GM12865 (cell line): ENCODE measurements around the gene HLA-DMB.
A peak's percentile ranks its signal among the peaks of the same experiment; 100 is the strongest.

Experiments used
- DNase-seq: peaks from one replicate; pipeline ENCODE4 v3.0.0; 2010; ENCODE audit warnings: low read depth
- H3K4me3 ChIP-seq: 2 replicates; pipeline ENCODE4 v1.5.1; 2011; ENCODE audit warnings: mild to moderate bottlenecking, low read depth, low read length, control low read depth
- TF ChIP-seq, protein P1 (sequence below): IDR thresholded peaks from 2 replicates; pipeline ENCODE4 v1.5.1; 2011; ENCODE audit warnings: low read length, control low read depth, low read depth, inconsistent platforms; ENCODE audit not compliant: insufficient read depth; ENCODE audit errors: missing control alignments

HLA-DMB gene

GRCh38 chr6:32887616-32888015 lies 53.2 kb downstream of the HLA-DMB start:
- no peak overlapping the region for H3K4me3 ChIP-seq
- TF ChIP-seq, protein P1, sequence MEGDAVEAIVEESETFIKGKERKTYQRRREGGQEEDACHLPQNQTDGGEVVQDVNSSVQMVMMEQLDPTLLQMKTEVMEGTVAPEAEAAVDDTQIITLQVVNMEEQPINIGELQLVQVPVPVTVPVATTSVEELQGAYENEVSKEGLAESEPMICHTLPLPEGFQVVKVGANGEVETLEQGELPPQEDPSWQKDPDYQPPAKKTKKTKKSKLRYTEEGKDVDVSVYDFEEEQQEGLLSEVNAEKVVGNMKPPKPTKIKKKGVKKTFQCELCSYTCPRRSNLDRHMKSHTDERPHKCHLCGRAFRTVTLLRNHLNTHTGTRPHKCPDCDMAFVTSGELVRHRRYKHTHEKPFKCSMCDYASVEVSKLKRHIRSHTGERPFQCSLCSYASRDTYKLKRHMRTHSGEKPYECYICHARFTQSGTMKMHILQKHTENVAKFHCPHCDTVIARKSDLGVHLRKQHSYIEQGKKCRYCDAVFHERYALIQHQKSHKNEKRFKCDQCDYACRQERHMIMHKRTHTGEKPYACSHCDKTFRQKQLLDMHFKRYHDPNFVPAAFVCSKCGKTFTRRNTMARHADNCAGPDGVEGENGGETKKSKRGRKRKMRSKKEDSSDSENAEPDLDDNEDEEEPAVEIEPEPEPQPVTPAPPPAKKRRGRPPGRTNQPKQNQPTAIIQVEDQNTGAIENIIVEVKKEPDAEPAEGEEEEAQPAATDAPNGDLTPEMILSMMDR: no peak
- DNase-seq: no peak

- TF ChIP-seq, protein P1: no peak
- DNase-seq: no peak
- H3K4me3 ChIP-seq: no peak overlapping the region
These were observed 54.0 kb downstream of the HLA-DMB start for GRCh38 chr6:32886681-32887383.

GRCh38 chr6:32885698-32886286 lies 55.0 kb downstream of the HLA-DMB start:
- TF ChIP-seq, protein P1: peak; percentile 45
- H3K4me3 ChIP-seq: no peak overlapping the region
- DNase-seq: peak; percentile 86
